Astrocyte (in vitro differentiated cells and primary cell): ENCODE results near the gene TMOD1.

Experiments
- CTCF ChIP-seq: IDR thresholded peaks from 2 replicates; pipeline ENCODE4 v1.5.1; 2011; ENCODE audit warnings: low read depth, mild to moderate bottlenecking, inconsistent platforms, low read length, moderate library complexity; ENCODE audit not compliant: insufficient read depth
- EZH2 ChIP-seq: IDR thresholded peaks from 2 replicates; pipeline ENCODE4 v1.6.1; 2012; ENCODE audit warnings: mild to moderate bottlenecking, low read length, inconsistent platforms; ENCODE audit not compliant: insufficient read depth

- no peak for TF ChIP-seq CTCF
- no peak for TF ChIP-seq EZH2
Measured at GRCh38 chr9:97565262-97565661, 63.8 kb downstream of the TMOD1 start.
